T-helper 1 cell treated with Interleukin-12 subunit alpha and Interleukin-12 subunit beta and Interleukin-4 antibody, amounts not matched to agents 30 ng/mL and 1 ng/mL, for 36 hours (primary cell): Measurements from ENCODE around the gene CDC42. TPM values are rescaled to one million over a fixed set of nuclear protein-coding genes. Genes with fewer than 3 reads are reported as not detected.

Source experiments
- intact Hi-C: fragments of 100-400 bp; cut with micrococcal nuclease; formaldehyde crosslinking; loops from one replicate; pipeline ENCODE4 v1.15.1; 2024
- total RNA-seq: library from RNA; stranded (reverse); gene quantifications from 2 replicates; pipeline ENCODE4 v1.2.3, GENCODE V29; 2022

Gene CDC42
- total RNA-seq, 1 donor from 2014 or later = 419 TPM

DNA sequence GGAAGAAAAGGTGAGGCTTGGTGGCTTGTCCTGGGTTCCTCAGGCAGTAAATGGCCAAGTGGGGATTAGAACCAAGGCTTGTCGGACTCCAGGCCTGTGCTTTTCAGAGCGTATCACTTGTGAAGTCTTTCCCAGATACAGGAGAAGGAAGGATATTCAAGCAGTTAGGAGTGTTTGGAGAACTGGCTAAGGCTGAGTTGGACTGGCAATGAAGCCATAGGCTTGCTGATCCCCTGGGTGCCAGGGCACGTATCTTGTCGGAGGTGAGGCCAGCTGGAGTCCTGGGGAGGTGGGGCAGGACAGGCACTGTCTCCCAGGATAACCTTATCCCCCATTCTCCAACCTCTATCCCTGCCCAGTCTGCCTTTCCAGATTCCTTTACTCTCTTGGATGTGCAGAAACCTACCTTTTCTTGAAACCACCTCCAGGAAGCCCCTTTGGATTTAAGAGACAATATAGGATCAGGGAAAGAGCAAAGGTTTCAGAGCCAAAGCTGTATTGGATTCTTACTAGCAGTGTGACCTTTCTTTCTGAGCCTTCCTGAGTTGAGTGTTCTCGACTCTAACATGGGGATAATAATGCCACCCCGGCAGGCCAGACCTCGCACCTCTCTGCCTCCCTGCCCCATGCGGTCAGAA is 72.2 kb downstream of the CDC42 start:
- intact Hi-C loops = no loop called here

GRCh38 chr1:22126531-22126930 is 74.0 kb downstream of the CDC42 start:
- intact Hi-C loops = no loop called here

DNA sequence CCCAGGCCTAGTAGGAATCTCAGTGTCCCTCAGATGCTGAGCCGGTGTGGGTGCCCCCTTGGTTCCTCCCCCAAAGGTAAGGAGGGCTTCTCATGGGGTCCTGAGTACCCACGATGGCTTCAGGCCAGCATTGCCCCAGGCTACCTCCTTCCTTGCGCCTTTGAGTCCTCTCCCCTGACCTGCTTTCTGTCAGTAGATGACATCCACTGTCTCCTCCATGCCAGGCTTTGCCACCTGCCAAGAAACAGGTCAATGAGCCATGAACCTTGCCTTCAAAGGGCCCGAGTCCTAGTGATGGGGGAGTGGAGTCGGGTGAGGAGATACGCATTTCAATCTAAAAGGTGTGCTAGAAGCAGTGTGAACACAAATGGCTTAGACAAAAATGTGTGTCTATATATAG is 74.7 kb downstream of the CDC42 start:
- intact Hi-C loops = no loop called here

DNA sequence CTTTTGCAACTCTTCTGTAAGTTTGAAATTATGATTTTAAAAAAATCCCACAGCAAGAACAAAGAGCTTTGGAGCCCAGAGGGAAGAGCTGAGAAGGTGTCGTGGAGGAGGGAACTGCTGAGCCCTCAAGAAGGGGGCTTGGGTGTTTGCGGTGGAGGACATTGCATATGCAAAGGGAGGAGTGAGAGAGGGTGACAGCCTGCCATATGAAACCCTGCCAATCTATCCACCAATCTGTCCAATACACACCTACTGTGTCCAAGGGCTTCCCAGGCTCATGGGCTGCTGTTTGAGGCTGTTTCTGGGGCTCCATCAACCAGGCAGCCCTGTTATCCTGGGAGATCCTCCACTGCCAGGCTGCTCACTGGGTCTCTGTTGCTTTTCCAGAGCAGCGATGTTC is 75.2 kb downstream of the CDC42 start:
- intact Hi-C loops = no loop called here

DNA sequence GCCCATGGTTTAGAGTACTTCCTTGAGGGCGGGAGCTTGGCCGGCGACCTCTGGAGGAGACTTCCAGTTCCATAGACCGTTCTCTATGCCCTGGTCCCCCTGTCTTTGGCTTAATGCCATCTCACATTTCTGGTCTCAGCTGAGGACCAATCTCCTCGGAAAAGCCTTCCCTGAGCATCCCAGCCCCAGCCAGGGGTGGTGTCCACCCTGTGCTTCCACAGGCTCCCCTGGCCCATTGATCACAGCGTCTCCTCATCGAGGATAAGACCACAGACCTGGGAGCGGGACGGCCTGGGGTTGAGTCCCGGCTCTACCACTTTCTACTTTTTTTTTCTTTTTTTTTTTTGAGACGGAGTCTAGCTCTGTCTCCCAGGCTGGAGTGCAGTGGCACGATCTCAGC is 75.9 kb downstream of the CDC42 start:
- intact Hi-C loops = no loop called here

DNA sequence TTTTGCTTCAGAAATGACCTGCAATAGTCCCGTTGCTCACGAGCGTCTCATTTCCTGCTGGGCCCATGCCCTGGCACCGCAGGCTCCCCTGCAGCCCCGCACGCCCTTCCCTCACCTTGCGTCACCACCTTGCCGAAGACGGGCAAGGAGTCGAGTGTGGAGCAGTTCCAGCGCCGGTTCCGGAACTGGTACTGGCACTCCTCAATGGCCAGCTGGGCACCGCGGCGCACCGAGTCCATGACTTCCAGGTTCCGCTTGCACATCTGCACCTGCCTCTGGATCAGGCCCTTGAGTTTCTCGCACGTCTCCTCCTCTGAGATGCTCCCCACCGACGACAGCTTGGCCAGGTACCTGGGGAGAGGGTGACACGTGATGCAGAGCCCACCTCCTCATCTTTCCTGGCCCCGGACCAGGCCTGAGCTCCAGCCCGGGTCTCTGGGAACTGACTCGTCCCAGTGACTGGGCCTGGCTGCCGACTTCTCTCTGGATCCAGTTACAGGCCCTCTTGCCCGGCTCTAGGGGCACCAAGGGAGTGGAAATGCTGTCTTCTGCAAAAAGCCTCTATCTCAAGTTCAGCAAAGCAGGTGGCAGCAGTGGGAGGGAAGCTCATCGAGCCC is 77.1 kb downstream of the CDC42 start:
- intact Hi-C loops = loop anchor here (5.0 kb wide), 1 partner anchor 148 kb away; no protein-coding TSS in a partner anchor

- intact Hi-C loops = loop anchor here (5.0 kb wide), 1 partner anchor 146 kb away; no protein-coding TSS in a partner anchor
Observed at GRCh38 chr1:22131062-22131461, 78.6 kb downstream of the CDC42 start.

DNA sequence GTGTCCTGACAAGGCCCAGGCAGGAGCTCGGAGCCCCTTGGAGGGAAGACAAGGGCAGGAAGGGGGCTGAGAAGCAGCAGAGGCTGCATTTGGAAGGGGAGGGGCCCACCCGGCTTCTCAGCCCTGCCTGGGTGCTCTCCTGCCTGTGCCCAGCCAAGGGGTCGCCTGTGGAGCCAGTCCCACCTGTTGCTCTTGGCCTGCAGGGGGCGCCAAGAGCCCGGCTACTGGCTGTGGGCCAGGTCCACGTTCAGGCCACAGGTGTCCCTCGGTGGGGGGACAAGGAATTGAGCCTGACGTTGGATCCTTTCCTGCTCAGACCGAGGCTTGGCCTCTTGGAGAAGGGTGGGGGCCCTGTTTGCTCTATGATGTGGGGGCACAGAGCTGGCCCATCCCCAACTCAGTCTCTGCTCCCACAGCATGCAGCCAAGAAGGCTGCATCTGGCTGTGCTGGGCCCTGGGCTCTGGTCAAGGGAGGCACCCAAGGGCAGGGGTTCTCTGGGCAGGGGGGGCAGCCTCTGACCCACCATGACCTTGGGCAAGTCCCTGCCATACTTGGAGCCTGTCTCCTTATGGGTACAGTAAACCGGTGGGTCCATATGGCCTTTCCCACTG is 79.5 kb downstream of the CDC42 start:
- intact Hi-C loops = loop anchor here (1.0 to 5.0 kb wide), 3 partner anchors 145 to 510 kb away; no protein-coding TSS in a partner anchor

GRCh38 chr1:22132517-22133235 is 80.2 kb downstream of the CDC42 start:
- intact Hi-C loops = loop anchor here (1.0 to 5.0 kb wide), 3 partner anchors 145 to 510 kb away; no protein-coding TSS in a partner anchor

DNA sequence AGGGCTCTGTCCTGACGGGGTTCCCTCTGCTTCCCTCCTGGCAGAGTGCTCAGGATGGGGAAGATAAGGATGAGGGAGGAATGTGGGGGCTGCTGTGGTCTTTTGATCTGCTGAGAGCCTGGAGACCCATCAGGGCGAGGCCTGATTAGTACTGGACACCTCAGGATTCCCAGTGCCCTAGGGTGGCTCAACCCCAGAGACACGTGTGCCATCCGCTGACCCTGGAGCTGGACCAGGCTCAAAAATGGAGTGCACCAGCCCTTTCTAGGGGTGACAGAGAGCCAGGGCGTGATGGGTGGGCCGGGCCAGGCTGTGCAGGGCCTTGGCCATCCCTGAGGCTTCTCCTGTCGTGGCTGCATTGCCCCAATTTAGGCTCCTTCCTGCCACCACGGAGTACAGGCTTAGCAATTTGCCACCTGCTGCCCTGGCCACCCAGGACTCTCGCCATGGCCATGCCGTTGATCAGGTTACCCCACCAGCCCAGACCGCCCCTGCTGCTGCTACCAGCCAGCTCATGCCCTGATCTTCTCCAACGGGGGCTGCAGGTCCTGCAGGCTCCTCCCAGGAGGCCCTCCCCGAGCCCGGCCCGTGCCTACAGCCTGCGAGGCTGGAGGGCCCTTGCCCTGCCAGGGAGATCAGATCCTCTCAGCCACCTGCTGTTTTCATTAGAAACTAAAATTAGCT is 80.9 kb downstream of the CDC42 start:
- intact Hi-C loops = loop anchor here (5.0 kb wide), 1 partner anchor 144 kb away; no protein-coding TSS in a partner anchor

GRCh38 chr1:22133931-22134324 is 81.4 kb downstream of the CDC42 start:
- intact Hi-C loops = loop anchor here (5.0 kb wide), 1 partner anchor 143 kb away; no protein-coding TSS in a partner anchor

- intact Hi-C loops = no loop called here
Observed at GRCh38 chr1:22137004-22137720, 84.7 kb downstream of the CDC42 start.

DNA sequence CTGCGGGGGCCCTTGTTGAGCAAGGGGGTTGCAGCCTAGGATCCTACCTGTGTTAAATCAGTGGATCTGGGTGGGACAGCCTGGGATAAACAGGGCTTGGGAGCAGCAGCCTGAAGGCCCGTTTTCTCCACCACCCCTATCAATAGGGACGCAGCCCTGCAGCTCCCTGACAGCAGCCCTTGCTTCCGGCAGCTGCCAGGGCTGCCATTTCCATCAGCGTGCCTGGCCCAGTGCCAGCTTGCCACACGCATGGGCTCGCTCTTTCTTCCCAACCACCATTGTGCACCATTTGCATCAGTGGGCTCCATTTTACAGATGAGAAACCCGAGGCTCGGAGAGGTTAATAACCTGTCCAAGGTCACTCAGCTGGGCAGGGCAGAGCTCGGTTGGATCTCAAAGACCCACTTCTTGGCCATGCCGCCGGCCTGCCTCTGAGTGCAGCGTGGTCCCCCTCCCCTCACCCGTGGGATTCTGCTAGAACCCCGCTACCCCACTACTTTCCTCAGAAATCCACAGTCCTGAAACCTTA is 86.6 kb downstream of the CDC42 start:
- intact Hi-C loops = no loop called here

DNA sequence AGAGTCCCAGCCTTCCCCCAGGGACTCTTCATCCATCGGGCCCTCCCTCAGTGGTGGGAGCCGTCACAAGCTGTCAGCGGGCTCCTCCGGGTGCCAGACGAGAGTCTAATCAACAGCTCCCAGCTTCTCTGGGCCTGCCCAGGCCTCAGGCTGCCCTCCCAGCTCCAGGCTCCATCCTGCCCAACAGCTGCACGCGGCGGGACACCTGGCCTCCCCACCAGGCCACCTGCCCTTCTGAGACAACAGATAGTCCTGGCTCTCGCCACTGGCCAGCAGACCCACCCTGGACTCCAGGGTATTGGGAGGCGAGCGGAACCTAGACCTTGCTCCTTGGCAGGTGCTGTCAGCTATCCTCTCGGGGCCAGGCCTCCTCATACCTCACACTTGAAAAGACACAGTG is 87.3 kb downstream of the CDC42 start:
- intact Hi-C loops = no loop called here

Other genes with a start within 250 kb of the CDC42 start
- not detected in 2 replicates for gene LDLRAD2, start 240.4 kb upstream of the CDC42 start, total RNA-seq
- 3.9 and 4.0 TPM in 2 replicates for gene HSPG2, start 115.4 kb upstream of the CDC42 start, total RNA-seq
- gene CELA3B, start 75.7 kb upstream of the CDC42 start, total RNA-seq = not detected in 2 replicates
- gene CELA3A, start 51.1 kb upstream of the CDC42 start, total RNA-seq = not detected in 2 replicates
- not detected in 2 replicates for gene WNT4, start 90.4 kb downstream of the CDC42 start, total RNA-seq